Vagina (tissue), 2 donors: ENCODE data around the gene PROSER2.

ENCODE experiments used
- POLR2A ChIP-seq, 2 donors: fragments of 450-650 bp; IDR thresholded peaks; one replicate each; pipeline ENCODE4 v1.6.1; 2017; ENCODE audit warnings: antibody characterized with exemption in 2 of 2, mild to moderate bottlenecking in 2 of 2, moderate library complexity in 2 of 2
- TF ChIP-seq, protein P1 (sequence below), 3 experiments: fragments of 450-650 bp in 2 of 3; fragments of 200-600 bp in 1 of 3; sonication (generic) in 1 of 3; IDR thresholded peaks; one replicate each; pipeline ENCODE4 v1.5.1; 2017 to 2019; ENCODE audit warnings: antibody characterized with exemption in 3 of 3, mild to moderate bottlenecking in 2 of 3, moderate library complexity in 2 of 3

DNA sequence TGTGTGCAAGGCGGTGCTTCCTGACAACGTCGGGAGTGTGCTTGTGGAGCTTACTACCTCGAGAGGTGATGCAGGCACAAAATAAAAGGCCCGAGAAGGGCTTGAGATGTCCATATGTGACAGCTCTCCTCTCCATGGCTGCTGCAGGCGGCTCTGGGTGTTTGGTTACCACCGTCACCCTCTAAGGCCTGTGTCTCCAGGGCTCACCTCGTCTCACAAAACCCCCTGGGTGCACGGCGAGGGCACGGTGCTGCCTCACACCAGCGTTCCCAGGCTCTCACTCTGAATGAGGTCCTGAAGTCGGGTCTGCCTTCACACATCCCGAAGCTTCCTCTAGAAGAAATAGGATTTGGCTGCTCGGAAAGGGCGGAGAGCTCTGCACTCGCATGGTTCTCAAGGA is 32.9 kb downstream of the PROSER2 start:
- TF ChIP-seq, protein P1, sequence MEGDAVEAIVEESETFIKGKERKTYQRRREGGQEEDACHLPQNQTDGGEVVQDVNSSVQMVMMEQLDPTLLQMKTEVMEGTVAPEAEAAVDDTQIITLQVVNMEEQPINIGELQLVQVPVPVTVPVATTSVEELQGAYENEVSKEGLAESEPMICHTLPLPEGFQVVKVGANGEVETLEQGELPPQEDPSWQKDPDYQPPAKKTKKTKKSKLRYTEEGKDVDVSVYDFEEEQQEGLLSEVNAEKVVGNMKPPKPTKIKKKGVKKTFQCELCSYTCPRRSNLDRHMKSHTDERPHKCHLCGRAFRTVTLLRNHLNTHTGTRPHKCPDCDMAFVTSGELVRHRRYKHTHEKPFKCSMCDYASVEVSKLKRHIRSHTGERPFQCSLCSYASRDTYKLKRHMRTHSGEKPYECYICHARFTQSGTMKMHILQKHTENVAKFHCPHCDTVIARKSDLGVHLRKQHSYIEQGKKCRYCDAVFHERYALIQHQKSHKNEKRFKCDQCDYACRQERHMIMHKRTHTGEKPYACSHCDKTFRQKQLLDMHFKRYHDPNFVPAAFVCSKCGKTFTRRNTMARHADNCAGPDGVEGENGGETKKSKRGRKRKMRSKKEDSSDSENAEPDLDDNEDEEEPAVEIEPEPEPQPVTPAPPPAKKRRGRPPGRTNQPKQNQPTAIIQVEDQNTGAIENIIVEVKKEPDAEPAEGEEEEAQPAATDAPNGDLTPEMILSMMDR (IDR thresholded peaks at IDR 0.05) = no peak
- TF ChIP-seq POLR2A (IDR thresholded peaks at IDR 0.05) = no peak
